ENCODE results near the gene SIGLEC8.
"Not testable (repeated sequence)": the region's sequence is repeated elsewhere in the genome, so short reads cannot be mapped to it uniquely, and the experiment has no call there.

DNA sequence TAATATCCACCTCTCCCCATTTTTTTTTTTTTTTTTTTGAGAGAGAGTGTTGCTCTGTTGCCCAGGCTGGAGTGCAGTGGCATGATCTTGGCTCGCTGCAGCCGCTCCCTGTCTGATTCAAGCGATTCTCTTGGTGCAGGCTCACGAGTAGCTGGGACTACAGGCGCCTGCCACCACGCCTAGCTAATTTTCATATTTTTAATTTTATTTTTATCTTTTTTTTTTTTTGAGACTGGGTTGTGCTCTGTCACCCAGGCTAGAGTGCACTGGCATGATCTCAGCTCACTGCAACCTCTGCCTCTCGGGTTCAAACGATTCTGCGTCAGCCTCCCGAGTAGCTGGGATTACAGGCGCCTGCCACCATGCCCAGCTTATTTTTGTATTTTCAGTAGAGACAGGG lies 37.7 kb downstream of the SIGLEC8 start:
- TF ChIP-seq, protein P1, sequence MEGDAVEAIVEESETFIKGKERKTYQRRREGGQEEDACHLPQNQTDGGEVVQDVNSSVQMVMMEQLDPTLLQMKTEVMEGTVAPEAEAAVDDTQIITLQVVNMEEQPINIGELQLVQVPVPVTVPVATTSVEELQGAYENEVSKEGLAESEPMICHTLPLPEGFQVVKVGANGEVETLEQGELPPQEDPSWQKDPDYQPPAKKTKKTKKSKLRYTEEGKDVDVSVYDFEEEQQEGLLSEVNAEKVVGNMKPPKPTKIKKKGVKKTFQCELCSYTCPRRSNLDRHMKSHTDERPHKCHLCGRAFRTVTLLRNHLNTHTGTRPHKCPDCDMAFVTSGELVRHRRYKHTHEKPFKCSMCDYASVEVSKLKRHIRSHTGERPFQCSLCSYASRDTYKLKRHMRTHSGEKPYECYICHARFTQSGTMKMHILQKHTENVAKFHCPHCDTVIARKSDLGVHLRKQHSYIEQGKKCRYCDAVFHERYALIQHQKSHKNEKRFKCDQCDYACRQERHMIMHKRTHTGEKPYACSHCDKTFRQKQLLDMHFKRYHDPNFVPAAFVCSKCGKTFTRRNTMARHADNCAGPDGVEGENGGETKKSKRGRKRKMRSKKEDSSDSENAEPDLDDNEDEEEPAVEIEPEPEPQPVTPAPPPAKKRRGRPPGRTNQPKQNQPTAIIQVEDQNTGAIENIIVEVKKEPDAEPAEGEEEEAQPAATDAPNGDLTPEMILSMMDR (IDR thresholded peaks at IDR 0.05; ENCODE audit: poor library complexity, severe bottlenecking), result not testable (repeated sequence)
- TF ChIP-seq EZH2 (IDR thresholded peaks at IDR 0.05; ENCODE audit: borderline replicate concordance, insufficient read depth, low read length, poor library complexity, severe bottlenecking); EP300 (conservative IDR thresholded peaks at IDR 0.05; ENCODE audit: poor library complexity, severe bottlenecking); TAF1 (IDR thresholded peaks at IDR 0.05; ENCODE audit: low read depth): not testable (repeated sequence)
- TF ChIP-seq, protein P2, sequence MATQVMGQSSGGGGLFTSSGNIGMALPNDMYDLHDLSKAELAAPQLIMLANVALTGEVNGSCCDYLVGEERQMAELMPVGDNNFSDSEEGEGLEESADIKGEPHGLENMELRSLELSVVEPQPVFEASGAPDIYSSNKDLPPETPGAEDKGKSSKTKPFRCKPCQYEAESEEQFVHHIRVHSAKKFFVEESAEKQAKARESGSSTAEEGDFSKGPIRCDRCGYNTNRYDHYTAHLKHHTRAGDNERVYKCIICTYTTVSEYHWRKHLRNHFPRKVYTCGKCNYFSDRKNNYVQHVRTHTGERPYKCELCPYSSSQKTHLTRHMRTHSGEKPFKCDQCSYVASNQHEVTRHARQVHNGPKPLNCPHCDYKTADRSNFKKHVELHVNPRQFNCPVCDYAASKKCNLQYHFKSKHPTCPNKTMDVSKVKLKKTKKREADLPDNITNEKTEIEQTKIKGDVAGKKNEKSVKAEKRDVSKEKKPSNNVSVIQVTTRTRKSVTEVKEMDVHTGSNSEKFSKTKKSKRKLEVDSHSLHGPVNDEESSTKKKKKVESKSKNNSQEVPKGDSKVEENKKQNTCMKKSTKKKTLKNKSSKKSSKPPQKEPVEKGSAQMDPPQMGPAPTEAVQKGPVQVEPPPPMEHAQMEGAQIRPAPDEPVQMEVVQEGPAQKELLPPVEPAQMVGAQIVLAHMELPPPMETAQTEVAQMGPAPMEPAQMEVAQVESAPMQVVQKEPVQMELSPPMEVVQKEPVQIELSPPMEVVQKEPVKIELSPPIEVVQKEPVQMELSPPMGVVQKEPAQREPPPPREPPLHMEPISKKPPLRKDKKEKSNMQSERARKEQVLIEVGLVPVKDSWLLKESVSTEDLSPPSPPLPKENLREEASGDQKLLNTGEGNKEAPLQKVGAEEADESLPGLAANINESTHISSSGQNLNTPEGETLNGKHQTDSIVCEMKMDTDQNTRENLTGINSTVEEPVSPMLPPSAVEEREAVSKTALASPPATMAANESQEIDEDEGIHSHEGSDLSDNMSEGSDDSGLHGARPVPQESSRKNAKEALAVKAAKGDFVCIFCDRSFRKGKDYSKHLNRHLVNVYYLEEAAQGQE (IDR thresholded peaks at IDR 0.05; ENCODE audit: borderline replicate concordance), result not testable (repeated sequence)

Data from neural cell (in vitro differentiated cells).